Thyroid gland (tissue), 4 donors: ENCODE results near the gene ANKS1A. TPM values are rescaled to one million over a fixed set of nuclear protein-coding genes. Genes with fewer than 3 reads are reported as not detected.

ENCODE experiments used
- DNase-seq, 2 donors: peaks; one replicate each; pipeline ENCODE4 v3.0.0-alpha.2; 2019
- H3K27ac ChIP-seq, 3 donors: fragments of 200-600 bp; sonication (generic); 1 replicate in 2 of 3; 2 replicates in 1 of 3; pipeline ENCODE4 v1.5.1; 2016 to 2019; ENCODE audit warnings: mild to moderate bottlenecking in 1 of 3, moderate library complexity in 1 of 3
- H3K27me3 ChIP-seq: fragments of 200-600 bp; sonication (generic); one replicate; pipeline ENCODE4 v1.5.1; 2019
- H3K36me3 ChIP-seq, 2 donors: fragments of 200-600 bp; sonication (generic); one replicate each; pipeline ENCODE4 v1.5.1; 2016 to 2019
- H3K4me1 ChIP-seq, 2 donors: fragments of 200-600 bp; sonication (generic); one replicate each; pipeline ENCODE4 v1.5.1; 2017 to 2019
- H3K4me3 ChIP-seq, 3 donors: fragments of 200-600 bp; sonication (generic); replicated peaks in 1 of 3; 1 replicate in 2 of 3; 2 replicates in 1 of 3; pipeline ENCODE4 v1.5.1; 2016; ENCODE audit warnings: mild to moderate bottlenecking in 1 of 3
- H3K9me3 ChIP-seq: fragments of 200-600 bp; sonication (generic); one replicate; pipeline ENCODE4 v1.5.1; 2017
- POLR2A ChIP-seq, 2 donors: fragments of 450-650 bp; IDR thresholded peaks; one replicate each; pipeline ENCODE4 v1.6.1; 2017; ENCODE audit warnings: antibody characterized with exemption in 2 of 2, mild to moderate bottlenecking in 2 of 2, moderate library complexity in 1 of 2
- WGBS, 2 donors: methylation state at CpG; one replicate each; pipeline ENCODE4 v1.1.5; 2017; 5-methylcytosine and 5-hydroxymethylcytosine counted together
- intact Hi-C: fragments of 100-400 bp; cut with DNase I; formaldehyde crosslinking; loops from one replicate; pipeline ENCODE4 v1.15.1; 2023
- total RNA-seq, 4 donors: library from RNA; depleted of rRNA; stranded (reverse); fragments of >200 nt; gene quantifications; one replicate each; pipeline ENCODE4 v1.2.3, GENCODE V29; 2016
- TF ChIP-seq, protein P1 (sequence below), 6 experiments: fragments of 200-600 bp in 3 of 6; fragments of 450-650 bp in 3 of 6; sonication (generic) in 3 of 6; IDR thresholded peaks; one replicate each; pipeline ENCODE4 v1.5.1; 2016 to 2019; ENCODE audit warnings: antibody characterized with exemption in 6 of 6, mild to moderate bottlenecking in 2 of 6, inconsistent platforms in 1 of 6, moderate library complexity in 1 of 6

The ANKS1A gene
- total RNA-seq, 4 donors from 2014 or later, result 29.9 to 43.8 (median 34.4) TPM

DNA sequence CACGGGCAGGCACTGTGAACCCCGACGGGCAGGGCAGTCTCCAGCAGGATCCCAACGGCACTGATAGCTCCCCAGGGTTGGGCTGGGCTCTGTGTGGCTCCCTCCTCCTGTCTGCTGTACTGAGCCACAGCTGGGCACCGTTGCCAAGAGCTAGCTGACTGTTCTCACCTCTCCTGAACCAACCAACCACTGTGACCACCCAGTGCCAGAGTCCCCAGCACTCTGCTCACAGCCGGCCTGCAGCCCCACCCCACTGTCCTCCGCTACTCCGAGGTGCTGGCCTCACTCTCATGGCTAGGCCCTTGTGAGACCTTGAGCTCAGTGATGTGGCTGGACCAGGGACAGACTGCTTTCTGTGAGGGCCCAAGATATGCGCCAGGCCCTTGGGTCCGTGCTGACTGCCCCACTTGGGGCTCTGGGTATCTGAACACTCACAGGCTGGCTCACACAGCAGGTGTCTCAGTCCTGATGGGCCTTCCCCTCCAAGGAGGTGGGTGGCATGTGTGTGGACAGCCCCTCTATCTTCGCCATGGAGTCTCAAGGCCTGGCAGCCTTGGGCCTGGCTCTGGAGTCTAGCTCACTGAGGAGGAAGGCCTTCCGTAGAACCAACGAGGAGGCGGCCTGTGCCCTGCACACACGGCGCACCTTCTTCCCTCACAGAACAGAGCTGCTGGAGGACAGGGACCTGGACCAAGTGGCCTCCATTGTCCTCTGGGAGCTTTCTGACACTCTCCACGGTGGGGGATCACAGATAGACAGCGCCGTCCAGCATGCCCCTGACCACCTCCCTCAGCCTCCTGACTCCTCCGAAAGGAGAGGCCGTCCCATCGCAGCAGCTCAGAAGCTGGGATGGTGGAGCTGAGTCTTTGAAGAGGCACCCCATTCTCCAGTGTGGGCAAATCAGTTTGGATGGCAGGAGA lies 198.6 kb downstream of the ANKS1A start:
- Histone ChIP-seq H3K4me1 (peaks cover 0 to 2% of the 10 kb centered on the region in 2 donors), H3K27me3 (no peaks in the 10 kb centered on the region), H3K9me3 (no peaks in the 10 kb centered on the region), H3K4me3 (no peak overlapping the region), H3K27ac (no peak overlapping the region), H3K36me3 (peaks cover 65 to 71% of the 10 kb centered on the region in 2 donors)
- 90 to 96% methylated on average over 16 to 20 of the region's 22 CpGs for WGBS, 2 donors
- TF ChIP-seq POLR2A (IDR thresholded peaks at IDR 0.05), result no peak
- TF ChIP-seq, protein P1, sequence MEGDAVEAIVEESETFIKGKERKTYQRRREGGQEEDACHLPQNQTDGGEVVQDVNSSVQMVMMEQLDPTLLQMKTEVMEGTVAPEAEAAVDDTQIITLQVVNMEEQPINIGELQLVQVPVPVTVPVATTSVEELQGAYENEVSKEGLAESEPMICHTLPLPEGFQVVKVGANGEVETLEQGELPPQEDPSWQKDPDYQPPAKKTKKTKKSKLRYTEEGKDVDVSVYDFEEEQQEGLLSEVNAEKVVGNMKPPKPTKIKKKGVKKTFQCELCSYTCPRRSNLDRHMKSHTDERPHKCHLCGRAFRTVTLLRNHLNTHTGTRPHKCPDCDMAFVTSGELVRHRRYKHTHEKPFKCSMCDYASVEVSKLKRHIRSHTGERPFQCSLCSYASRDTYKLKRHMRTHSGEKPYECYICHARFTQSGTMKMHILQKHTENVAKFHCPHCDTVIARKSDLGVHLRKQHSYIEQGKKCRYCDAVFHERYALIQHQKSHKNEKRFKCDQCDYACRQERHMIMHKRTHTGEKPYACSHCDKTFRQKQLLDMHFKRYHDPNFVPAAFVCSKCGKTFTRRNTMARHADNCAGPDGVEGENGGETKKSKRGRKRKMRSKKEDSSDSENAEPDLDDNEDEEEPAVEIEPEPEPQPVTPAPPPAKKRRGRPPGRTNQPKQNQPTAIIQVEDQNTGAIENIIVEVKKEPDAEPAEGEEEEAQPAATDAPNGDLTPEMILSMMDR (IDR thresholded peaks at IDR 0.05), result no peak
- intact Hi-C loops, result no loop called here
- DNase-seq, result no peak

DNA sequence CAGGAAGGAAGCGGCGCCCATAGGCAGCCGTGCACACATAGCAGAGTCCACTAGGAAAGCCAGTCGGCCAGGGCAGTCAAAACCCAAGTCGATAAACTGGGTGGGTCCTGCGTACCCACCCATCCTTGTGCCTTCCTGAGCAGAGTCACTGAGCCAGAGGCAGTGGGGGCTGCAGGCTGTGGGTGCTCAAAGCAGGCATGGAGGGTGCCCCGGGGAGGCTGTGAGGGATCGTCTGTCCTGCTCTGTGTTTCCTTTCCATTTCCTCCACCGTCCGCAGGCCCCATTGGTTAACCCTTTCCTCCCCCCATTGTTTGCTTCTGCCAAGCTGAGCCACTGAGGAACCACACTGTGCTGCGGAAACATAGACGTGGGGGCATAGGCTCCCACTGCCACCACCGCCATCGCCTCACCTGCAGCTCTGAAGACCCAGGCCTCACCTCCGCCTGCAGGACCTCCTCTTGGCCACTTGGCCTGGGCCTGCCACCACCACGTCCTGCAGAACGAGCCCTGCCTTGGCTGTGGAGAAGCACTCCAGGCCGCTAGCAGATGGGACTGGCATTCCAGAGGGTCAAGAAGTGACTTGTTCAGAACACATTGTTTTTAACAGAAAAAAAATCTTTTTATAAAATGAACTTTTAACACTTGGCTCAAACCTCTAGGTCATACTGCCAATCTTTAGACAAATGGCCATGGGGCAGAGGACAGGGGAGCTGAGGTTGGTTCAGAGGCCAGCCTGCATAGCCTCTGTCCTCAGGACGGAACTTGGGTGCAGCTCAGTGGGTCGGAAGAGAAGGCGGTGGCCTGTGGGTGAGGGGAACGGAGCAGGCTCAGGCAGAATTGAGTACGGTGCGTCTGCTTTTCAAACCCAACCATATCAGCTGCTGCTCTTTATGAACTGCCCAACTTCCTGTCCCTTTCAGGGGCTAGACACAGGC lies 199.5 kb downstream of the ANKS1A start:
- TF ChIP-seq POLR2A (IDR thresholded peaks at IDR 0.05), result no peak
- TF ChIP-seq, protein P1 (IDR thresholded peaks at IDR 0.05), result no peak
- intact Hi-C loops, result no loop called here
- no peak for DNase-seq
- H3K4me1 ChIP-seq, result peaks cover 0 to 5% of the 10 kb centered on the region in 2 donors
- H3K4me3 ChIP-seq, result no peak overlapping the region
- 83 to 84% methylated on average over 21 to 24 of the region's 24 CpGs for WGBS, 2 donors
- no peaks in the 10 kb centered on the region for H3K9me3 ChIP-seq
- H3K36me3 ChIP-seq, result peaks cover 56 to 62% of the 10 kb centered on the region in 2 donors
- H3K27me3 ChIP-seq, result no peaks in the 10 kb centered on the region
- H3K27ac ChIP-seq, result no peak overlapping the region

DNA sequence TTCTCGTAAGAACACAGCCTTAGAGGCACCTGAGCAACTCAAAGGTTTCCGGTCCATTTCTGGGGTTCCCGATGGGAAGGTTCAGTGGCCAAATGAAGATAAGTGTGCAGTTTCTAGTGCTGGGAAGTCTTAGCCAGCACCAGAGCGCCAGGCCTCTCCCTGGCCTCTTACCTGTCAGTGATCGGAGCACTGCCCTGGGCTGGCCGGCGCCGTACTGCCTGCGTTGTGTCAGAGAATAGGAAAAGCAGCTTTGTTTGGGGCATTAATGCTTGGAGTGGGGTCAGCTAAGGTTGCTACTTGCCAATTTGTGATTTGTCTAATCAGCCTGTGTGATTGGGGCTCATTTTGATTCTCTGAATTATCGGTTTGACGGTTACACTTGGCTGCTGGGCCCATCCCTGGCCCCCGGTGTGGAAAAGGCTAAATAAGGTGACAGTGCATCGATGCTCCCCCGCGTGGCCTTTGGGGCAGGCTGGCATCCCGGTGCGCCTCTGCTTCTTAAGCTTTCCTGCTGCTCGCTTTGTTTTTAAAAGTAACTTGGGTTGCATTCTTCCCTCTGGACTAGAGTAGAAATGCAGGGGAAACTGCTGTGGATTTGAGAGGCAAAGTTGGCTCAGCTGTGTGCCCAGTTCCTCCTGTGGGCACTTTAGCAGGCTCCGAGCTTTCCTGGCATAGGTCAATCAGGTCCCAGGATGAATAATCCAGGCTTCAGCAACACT lies 200.3 kb downstream of the ANKS1A start:
- Histone ChIP-seq H3K36me3 (peaks cover 48 to 54% of the 10 kb centered on the region in 2 donors), H3K27me3 (no peaks in the 10 kb centered on the region), H3K9me3 (no peaks in the 10 kb centered on the region), H3K4me1 (peaks cover 0 to 5% of the 10 kb centered on the region in 2 donors), H3K27ac (no peak overlapping the region), H3K4me3 (no peak overlapping the region)
- intact Hi-C loops, result no loop called here
- WGBS, 2 donors, result 94% methylated on average over 13 to 19 of the region's 19 CpGs
- TF ChIP-seq, protein P1 (IDR thresholded peaks at IDR 0.05), result no peak
- no peak for TF ChIP-seq POLR2A (IDR thresholded peaks at IDR 0.05)
- DNase-seq, result no peak

DNA sequence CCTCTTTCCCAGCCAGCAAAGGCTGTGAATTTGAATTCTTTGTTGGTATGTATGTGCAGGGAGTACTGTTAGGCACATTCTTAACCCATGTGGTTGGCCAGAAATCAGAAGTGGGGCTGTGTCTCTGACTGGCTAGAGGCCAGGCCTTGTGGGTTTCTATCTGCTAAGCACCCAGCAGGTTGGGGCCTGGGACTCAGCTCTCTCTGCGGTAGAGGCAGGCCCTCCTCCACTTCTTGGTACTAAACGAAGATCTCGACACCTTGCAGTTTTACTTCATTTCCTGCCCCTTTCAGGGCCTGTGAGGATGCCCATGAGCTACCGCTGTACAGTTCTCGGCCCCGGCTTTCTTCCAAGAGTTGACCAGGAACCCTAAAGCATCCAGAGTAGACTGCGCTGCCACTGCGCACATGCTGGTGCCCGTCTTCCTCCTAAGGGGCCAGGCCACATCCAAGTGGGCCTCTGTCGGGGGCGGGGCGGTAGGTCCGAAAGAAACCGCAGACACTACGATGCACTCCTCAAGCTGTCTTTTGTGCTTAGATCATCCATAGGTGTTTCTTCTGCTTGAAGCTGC lies 201.0 kb downstream of the ANKS1A start:
- H3K36me3 ChIP-seq, result peaks cover 42 to 47% of the 10 kb centered on the region in 2 donors
- H3K9me3 ChIP-seq, result no peaks in the 10 kb centered on the region
- no peak for TF ChIP-seq POLR2A (IDR thresholded peaks at IDR 0.05)
- TF ChIP-seq, protein P1 (IDR thresholded peaks at IDR 0.05), result no peak
- DNase-seq, result no peak
- peaks cover 0 to 5% of the 10 kb centered on the region in 2 donors for H3K4me1 ChIP-seq
- 90 to 94% methylated on average over 15 of the region's 15 CpGs for WGBS, 2 donors
- no peaks in the 10 kb centered on the region for H3K27me3 ChIP-seq
- H3K4me3 ChIP-seq, result no peak overlapping the region
- intact Hi-C loops, result no loop called here
- H3K27ac ChIP-seq, result no peak overlapping the region
